ENCODE measurements around the gene SYCE1.
A peak's percentile ranks its signal among the peaks of the same experiment; 100 is the strongest.
"Not testable (repeated sequence)": the region's sequence is repeated elsewhere in the genome, so short reads cannot be mapped to it uniquely, and the experiment has no call there.

SYCE1 gene

DNA sequence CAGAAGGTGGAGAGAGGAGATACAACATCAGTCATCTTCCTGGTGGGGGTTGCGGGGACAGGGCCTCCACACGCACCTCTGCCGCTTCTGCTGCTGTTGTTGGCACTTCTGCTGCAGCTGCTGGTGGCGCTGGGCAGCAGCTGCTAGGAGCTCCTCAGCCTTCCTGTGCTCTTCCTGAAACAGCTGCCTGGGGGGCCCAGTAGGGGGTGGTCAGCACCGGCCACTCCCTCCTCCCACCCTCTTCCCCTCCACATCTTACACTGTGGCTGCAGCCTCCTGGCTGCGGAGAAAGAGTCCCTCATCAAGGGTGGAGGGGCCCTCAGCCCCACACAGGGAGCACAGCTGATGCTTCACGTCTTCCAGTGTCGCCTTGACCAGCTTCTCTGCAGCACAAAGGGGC lies 9.9 kb downstream of the SYCE1 start:
- DNase-seq = no peak

DNA sequence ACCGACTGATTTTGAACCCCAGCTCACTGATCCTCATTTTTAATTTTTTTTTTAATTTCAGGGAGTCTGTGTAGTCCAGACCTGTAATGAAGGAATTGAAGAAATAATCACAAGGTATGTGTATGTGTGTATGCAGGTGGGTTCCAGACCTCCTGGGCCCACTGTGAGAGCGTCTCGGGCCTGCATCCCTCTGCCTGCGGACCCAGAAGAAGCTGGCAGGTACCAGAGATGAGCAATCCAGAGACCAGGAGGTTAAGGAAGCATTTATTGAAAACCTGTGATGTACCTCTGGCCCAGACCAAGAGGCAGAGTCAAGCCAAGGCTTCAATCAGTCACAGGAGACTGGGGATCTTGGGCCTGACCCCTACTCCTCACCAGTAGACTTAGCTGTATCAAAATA lies 10.8 kb downstream of the SYCE1 start:
- no peak for DNase-seq

DNA sequence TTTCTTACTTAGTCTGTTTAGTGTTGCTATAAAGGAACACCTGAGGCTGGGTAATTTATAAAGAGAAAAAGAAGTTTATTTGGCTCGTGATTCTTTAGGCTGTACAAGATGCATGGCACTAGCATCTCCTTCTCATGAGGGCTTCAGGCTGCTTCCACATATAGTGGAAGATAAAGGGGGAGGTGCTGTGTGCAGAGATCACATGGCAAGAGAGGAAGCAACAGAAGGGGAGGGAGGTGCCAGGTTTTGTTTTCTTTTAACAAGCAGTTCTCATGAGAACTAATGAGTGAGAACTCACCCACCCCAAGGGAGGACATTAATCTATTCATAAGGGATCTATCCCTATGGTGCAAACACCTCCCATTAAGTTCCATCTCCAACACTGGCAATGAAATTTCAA lies 20.9 kb downstream of the SYCE1 start:
- no peak for DNase-seq

DNA sequence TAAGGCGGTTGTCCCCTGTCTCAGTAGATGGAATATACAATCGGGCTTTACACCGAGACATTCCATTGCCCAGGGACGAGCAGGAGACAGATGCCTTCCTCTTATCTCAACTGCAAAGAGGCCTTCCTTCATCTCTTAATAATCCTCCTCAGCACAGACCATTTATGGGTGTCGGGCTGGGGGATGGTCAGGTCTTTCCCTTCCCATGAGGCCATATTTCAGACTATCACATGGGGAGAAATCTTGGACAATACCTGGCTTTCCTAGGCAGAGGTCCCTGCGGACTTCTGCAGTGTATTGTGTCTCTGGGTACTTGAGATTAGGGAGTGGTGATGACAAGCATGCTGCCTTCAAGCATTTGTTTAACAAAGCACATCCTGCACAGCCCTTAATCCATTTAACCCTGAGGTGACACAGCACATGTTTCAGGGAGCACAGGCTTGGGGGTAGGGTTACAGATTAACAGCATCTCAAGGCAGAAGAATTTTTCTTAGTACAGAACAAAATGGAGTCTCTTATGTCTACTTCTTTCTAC lies 23.9 kb downstream of the SYCE1 start:
- DNase-seq = not testable (repeated sequence)

DNA sequence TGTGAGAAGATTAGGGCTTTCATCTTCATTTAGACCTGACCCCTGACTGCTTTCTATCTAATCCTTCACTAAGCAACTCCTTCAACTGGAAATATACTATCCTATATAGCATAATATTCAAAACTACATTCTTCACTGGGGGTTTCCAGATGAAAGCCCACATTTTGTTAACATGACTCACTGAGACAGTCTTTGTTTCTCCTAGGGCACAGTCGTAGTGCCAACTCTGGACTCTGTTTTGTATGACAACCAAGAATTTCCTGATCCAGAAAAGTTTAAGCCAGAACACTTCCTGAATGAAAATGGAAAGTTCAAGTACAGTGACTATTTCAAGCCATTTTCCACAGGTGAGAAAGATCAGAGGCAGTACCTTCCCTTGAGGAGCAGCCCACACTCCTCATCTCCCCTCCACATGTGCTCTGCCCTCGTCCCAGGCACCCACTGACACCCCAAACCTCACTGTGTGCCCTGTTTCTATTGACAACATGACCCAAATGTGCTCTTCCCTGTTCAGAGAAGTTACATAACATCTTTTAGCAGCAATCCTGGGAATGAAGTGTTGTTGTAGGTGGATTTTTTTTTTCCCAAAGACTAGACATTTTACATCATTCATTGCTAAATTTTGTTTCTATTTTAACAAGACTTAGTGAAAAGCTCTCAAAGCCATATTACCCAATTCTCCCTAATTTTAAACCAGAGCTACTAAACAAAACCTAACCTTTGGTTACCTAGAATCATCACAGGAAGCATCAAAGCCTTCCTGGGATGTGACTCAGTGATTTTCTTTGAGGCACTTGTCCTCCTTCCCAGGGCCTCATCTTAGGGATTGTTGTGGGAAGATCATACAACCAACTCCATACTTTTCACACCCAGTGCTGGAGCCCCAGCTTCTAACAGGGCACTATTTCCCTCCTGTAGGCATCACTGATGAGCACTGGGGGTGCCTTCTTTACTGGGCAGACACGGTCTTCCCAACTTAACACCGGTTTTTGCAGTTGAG lies 27.5 kb downstream of the SYCE1 start:
- DNase-seq = no peak

DNA sequence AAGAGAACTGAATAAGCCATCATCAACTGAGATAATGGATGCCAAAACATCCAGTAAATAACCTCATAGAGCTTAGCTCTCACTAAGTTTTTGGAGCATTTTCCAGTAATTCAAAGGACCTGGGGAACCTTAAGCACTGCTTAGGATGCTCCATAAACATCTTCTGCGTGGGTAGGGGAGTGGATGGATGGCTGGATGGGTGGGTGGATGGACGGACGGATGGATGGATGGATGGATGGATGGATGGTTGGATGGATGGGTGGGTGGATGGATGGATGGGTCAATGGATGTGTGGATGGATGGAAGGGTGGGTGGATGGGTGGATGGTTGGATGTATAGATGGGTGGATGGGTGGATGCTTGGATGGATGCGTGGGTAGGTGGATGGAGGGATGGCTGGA lies 29.2 kb downstream of the SYCE1 start:
- DNase-seq = no peak

DNA sequence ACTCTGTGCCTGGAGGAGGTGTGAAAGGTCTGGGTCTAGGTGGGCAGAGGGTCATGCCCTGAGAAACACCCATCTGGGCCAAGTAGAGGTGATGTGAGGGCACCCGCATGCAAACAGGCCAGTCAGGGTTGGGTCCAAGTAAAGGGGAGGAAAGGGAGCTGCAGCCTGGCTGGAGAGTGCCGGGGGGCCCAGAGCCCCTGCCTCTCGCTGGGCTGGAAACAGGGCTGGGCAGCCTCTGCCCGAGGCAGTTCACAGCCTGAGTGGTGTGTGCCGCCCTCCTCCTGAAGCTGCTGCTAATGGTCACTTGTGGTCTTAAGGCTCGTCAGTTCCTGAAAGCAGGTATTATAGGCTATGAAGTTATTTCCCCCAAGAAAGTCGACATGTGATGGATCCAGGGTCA lies 31.0 kb downstream of the SYCE1 start:
- DNase-seq = no peak

DNA sequence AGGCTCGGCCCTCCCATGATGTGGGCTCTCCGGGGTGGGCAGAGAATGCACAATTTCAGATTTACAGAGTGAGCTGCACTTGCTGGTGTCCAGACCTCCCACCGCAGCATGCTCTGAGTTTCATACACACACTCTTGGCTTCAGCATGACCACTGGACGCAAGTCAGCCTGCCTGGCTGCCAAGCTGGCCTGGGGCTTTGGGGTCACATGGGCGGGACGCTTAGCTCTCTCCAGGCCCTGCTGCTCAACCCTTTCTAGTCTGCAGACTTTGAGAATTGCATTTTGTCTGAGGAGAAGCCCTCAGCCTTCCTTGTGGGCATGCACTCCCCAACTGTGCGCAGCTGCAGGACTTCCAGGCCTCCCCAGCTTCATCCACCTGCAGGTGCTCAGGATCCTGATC lies 32.5 kb downstream of the SYCE1 start:
- no peak for DNase-seq

DNA sequence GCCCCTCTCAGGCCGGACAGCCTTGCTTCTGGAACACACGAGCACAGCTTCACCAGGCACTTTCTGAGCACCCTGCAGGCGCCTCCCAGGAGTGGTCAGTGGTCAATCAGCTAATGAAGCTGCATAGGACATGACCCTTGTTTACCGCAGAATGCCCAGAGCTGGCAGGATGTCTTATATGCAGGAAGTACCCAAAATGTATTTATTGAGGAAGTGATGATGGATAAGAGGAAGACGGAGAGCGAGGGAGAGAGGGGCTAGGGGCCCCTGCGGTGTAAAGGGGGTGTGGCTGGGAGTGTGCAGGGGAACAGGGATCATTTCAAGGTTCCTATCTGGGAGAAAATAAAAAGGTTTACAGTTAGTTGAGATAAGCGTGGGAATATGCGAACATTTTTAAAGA lies 34.9 kb downstream of the SYCE1 start:
- DNase-seq = no peak

DNA sequence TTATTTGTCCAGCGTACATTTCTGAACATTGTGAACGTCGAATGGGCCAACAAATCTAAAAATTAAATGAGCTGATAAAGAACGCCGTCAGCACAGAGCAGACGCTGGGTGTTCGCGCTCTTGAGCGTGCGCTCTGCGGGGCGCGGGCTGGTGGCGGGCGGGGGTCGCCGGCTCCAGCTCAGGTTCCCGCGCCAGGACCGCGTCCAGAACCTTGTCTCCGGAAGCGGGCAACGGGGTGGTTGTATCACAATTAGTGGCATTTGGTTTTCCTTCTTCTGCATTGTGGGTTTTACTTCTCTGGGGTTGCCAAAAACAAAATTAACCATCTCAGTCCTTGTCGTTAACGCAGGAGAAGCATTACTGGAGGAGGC lies 35.8 kb downstream of the SYCE1 start:
- DNase-seq = no peak

DNA sequence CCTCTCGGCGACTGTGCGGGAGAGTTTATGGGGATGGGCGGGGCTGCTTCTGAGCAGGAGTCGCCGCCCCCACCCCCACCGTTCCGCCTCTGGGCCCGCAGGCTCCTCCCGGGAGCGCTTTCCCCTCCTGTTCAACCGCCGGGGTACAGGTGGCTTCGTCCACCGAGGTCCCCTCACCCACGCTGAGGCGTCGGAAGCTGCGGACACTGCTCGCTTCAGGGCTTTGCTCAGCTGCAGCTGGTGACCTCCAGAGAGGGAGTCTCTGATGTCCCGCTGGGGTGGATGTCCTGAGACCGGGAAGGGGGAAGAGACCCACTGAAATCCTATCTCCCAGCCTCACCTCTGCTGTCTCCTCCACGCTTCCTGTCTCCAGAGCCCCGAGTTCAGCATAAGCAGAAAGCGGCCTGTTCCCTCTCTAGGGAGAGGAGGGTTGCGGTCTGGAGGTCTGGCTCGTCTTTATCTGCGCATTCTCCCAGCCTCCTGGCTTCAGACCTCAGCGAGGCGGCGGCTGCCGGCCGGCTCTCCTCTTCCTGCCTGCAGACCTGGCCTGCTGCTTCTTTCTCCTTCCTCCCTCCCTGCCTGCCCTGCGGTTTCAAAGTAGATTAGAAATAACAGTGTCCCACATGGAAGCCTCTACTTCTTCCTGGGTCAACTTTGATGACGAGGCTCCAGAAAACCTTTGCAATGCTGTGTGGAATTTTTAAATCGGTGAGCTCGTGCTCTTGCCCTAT lies 36.4 kb downstream of the SYCE1 start:
- no peak for DNase-seq

DNA sequence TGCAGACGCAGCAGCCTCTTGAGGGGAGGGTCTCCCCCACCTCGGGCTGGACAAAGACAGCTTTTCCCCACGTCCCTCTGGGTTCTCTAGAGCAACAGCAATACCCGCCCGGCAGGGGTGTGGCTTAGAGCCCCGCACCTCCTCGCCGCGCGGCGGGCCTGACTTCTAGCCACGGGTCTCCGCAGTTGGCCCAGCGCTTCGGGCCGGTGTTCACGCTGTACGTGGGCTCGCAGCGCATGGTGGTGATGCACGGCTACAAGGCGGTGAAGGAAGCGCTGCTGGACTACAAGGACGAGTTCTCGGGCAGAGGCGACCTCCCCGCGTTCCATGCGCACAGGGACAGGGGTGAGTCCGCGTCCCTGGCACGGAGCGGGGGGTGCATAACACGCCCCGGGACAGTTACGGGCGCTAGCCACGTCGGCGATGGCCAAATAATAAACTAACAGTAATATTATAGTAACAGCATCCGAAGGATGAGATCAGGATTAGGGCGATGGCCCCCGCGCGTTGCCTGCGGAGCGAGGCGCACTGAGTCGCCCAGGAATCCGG lies 37.0 kb downstream of the SYCE1 start:
- no peak for DNase-seq

DNA sequence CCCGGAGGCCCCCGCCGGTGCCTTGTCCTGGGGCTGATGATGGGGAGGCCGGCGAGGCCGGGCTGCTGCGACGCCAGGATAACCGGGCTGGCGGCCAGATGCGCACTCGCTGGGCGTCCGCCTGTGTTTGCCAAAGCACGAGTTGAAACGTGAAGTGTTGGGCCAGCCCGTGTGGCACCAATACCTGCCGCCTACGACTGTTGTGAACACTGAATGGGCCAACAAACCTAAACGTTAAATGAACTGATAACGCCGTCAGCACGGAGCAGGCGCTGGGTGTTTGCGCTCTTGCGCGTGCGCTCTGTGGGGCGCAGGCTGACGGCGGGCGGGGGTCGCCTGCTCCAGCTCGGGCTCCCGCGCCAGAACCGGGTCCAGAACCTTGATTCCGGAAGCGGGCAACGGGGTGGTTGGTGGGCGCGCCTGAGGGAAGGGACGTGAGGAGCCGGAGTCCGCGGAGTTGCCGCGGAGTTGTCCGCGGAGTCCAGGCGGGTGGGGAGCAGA lies 37.6 kb downstream of the SYCE1 start:
- DNase-seq = no peak

DNA sequence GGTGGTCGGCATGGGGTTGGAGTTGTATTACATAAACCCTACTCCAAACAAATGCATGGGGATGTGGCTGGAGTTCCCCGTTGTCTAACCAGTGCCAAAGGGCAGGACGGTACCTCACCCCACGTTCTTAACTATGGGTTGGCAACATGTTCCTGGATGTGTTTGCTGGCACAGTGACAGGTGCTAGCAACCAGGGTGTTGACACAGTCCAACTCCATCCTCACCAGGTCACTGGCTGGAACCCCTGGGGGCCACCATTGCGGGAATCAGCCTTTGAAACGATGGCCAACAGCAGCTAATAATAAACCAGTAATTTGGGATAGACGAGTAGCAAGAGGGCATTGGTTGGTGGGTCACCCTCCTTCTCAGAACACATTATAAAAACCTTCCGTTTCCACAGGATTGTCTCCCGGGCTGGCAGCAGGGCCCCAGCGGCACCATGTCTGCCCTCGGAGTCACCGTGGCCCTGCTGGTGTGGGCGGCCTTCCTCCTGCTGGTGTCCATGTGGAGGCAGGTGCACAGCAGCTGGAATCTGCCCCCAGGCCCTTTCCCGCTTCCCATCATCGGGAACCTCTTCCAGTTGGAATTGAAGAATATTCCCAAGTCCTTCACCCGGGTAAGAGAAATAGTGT lies 38.3 kb downstream of the SYCE1 start, which contains the start of gene CYP2E1:
Gene CYP2E1 (plus strand): TSS at position 407 of the 632 bp plus-strand sequence. CDS start 33 bp downstream, at position 440.
- DNase-seq = no peak

DNA sequence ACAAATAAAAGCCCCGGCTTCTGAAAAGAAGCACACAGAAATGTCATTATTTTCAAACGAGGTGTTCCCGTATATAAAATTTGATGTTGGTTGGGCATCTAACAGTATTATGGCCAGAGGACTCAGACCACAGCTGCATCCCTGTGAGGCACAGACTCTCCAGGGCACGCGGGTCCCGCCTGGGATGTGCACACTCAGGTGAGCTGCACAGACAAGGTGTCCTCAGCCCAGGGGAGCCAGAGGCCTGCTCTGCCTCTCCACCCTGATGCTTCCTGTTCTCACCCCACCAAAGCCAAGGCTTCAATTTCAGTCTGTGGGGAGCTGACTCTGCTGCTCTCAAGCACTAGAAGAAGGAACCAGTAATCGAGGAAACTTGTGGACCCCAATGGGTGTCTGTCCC lies 39.9 kb downstream of the SYCE1 start:
- DNase-seq = no peak

DNA sequence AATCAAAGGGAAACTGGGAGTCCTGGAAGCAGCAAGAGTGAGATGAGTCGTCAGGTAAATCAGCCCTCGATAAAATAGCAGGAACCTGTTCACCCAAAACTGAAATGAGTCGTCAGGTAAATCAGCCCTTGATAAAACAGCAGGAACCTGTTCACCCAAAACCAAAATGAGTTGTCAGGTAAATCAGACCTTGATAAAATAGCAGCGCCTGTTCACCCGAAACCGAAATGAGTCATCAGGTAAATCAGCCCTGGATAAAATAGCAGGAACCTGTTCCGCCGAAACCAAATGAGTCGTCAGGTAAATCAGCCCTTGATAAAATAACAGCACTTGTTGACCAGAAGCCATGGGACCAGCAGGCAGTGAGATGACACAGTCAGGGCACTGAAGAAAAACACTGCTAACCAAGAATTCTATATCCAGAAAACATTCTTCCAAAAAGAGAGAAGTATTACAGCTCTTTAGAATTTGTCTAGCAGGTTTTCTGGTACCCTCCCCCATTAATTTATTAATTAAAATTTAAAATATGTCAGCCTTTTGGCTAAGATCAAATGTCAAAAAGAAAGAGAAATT lies 41.7 kb downstream of the SYCE1 start:
- DNase-seq = no peak

DNA sequence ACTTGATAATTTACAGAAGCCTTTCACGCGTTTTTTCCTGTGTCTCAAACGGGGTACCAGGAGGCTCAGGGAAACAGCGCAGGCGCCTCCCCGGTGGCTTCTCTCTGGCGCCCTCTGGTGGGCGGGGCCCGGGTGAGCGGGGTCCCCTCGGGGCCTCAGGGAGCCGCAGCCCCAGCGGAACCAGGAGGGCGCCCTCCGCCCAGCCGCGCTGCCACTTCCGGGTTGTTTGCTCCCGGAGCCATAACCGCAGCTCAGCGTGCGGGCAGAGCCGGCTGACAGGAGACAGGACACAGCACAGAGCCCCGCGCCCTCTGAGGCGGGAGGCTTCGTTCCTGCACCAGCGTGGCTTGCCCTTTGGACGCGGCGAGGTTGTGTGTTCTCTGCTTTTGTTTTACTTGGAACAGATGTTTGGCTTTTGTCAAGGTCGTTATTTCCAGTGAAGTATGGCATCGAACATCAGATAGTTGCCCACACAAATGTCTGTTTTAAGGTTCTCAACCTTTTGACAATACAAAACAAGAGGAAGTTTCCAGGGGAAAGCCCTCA lies 45.1 kb downstream of the SYCE1 start:
- peak; percentile 86 to 95 for DNase-seq

DNA sequence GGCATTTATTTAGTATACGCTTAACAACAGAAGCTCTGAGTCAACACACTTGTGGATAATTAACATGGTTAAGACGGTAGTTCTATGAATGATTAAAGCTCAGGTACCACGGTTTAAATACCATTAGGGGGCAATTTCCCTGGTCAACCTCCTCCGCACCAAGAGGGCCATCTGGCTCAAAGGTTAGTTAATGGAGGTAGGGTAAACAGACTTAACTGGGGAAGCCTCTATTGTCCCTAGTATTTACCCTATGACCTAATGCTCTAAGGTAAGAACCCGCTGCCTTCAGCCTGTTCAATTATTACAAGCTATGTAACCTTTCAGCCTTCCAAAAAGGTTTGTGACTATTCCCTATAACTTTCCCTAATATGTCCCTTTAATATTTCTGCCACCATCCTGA lies 46.9 kb downstream of the SYCE1 start:
- not testable (repeated sequence) for DNase-seq

DNA sequence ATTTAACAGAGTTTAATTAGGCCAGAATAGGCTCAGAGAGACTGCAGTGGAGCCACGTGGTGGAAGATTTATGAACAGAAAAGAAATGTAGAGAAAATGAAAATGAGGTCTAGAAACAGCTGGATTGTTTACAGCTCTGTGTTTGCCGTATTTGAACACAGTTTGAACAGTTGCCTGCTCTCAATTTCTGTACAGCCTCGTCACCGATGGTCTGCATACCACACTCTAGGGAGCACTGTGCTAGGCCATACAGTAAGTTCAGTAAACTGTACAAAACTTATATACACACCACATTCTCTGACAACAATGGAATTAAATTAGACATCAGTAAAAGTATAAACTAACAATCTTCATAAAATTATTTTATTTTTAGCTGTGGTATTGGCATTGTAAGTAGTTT lies 49.3 kb downstream of the SYCE1 start:
- no peak for DNase-seq

DNA sequence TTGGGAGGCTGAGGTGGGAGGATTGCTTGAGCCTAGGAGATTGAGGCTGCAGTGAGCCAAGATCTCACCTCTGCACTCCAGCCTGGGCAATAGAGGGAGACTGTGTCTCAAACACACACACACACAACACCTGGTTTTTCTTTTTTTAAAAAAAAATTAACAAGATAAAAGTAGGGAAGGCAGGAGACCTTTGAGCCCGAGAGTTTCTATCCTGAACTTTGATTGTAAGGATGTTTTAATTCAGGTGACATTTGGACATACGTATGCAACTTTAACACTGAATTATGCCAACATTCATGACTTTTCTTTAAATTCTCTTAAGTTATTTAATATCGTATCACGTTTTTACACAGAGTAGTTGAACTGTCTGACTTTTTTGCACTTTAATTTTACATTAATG lies 49.9 kb downstream of the SYCE1 start:
- no peak for DNase-seq

DNA sequence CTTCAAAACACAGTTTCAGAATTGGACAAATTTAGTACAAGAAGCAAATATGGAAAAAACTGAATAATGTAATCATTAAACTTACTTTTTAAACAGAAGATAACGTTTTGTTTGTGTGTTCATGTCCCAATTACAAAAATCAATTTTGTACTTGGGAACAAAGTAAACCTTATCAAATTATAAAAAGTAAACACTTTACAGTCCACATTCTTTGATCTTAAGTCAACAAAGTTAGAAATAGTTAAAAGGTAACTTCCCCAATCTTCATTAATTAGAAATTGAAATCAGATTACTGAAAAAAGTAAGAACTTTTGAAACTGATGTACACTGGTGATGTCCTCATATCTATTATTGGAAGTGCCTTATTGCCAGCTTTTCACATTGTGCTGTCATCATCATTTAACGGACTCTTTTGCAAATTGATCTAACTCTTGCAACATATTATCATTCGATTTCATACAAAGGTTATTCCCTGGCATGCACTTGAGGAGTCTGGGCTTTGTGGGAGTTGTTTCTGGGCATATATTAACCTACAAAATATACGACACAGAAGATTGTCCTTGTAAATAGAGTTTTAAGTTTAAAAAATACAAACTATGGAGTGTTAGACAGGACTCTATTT lies 53.4 kb downstream of the SYCE1 start:
- no peak for DNase-seq

DNA sequence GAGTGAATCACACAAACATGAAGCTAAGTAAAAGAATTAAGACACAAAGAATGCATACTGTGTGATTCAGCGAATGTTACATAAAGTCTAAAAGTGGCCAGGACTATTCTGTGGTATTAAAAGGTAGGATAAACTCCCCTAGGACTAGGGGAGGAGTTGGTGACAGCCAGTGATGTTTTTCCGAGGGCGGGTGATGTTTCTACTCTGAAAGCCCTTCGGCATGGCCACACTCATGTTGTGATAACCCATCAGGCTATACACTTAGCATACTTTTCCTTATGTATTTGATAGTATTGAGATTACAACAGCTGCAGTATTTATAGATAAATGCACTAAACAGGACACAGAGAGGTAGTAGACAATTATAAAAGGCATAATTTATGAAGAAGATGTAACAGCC lies 54.0 kb downstream of the SYCE1 start:
- no peak for DNase-seq

All from stimulated activated CD4-positive, alpha-beta T cell treated with anti-CD3 and anti-CD28 coated beads, Interleukin-4, amount 100 ng/mL, for 4 hours (primary cell).